ENCODE data around the gene AK6.
"Not testable (repeated sequence)": the region's sequence is repeated elsewhere in the genome, so short reads cannot be mapped to it uniquely, and the experiment has no call there.

Gene AK6

DNA sequence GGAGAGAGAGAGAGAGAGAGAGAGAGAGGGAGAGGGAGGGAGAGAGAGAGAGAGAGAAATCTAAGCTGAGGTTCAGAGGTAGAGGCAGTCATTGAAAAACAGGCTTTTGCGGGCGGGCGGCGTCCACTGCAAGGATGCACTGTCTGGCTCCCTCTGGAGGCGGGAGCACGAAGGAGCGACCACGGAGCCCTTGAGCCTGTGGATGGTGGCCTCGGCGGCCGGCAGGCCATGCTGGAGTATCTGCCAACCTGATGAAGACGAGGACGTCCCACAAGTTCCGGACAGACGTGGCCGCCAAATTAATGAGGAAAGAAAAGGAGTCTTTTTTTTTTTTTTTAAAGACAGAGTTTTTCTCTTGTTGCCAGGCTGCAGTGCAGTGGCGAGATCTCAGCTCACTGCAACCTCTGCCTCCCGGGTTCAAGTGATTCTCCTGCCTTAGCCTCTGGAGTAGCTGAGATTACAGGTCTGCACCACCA is 34.5 kb downstream of the AK6 start:
- DNase-seq: peak; percentile 82 to 85

DNA sequence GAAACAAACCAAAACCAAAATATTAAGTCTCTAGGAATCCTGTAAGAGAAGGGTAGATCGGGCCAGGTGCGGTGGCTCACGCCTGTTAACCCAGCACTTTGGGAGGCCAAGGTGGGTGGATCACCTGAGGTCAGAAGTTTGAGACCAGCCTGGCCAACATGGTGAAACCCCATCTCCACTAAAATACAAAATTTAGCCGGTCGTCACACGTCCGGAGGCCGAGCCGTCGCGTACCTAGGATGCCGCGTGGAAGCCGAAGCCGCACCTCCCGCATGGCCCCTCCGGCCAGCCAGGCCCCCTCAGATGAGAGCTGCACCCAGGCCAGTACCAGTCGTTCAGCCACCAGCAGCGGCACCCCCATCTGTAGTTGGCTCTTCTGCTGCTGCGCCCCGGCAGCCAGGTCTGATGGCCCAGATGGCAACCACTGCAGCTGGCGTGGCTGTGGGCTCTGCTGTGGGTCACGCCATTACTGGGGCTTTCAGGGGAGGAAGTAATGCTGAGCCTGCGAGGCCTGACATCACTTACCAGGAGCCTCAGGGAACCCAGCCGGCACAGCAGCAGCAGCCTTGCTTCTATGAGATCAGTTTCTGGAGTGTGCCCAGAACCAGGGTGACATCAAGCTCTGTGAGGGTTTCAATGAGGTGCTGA is 35.5 kb downstream of the AK6 start:
- not testable (repeated sequence) for DNase-seq

DNA sequence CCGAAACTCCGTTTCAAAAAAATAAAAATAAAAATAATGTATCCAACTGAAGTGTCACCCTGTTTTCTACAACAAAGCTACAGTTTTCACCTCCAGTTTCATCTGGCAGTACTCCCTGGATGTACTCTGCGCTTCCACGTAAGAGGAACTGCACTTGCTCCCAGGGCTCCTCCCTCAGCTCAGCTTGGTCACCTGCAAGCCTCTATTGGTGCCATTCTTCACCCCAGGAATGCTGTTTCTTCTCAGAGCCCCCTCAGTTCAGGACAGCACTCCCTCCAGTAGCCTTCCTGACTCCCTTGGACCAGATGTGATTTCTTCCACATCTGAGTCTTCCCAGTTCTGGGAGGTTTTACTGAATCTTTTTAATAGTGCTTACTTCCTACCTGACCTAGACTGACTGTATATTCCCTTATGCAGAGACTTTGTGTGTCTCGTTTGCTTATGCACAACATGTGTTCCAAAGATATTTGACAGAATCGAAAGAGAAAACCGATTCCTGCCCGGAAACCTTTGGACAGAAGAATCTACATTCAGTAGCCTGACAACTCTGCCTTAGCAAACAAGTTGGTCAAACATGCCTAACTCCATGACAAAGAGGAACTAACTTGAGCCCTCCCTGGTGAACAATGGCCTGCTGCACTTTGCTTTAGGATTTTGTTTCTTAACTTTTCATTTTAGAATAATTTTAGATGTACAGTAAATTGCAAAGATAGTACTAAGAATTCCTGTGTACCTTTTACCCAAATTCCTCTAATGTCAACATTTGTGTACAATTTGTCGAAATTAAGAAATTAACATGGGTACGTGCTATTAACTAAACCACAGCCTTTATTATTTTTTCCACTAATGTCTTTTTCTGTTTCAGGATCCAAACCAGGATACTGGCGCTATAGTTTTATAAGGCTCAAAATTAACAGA is 37.5 kb downstream of the AK6 start:
- DNase-seq: no peak

DNA sequence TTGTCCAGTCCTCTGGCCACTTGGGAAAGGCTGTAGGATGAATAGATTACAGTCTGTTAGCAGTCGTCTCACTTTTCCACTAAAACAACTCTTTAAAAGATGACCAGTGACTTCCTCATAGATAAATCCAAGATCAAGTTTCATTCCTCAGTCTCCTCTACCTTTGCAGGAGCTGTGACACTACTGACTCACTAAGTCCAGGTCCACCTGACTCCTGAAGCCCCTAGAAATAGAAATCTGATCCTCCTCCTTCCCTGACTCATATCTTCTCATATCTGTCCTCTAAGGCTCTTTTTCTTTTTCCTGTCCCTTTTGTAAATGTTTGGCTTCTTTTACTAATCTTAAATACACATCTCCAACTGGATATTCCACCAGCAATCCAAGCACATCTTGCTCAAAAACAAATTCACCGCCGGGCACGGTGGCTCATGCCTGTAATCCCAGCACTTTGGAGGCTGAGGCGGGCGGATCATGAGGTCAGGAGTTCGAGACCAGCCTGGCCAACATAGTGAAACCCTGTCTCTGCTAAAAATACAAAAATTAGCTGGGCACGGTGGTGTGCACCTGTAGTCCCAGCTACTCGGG is 39.3 kb downstream of the AK6 start:
- DNase-seq: no peak

DNA sequence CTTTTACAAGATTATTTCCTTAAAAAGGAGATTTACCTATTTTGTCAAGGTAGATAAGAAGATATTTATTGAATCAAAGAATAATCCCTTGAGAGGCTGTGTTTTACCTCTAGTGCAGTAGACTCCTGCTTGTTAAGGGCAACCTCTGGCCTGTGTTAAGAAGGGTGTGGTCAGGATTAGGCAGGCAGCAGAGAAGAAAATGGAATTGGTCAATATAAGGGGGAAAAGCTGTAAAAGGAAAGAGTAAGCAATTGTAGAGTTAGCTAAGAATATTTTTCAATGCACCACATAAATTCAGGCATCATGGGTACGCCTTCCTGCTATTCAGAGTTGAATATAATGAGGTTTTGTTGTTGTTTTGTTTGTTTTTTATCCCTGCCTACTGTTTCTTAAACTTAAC is 43.0 kb downstream of the AK6 start:
- no peak for DNase-seq

DNA sequence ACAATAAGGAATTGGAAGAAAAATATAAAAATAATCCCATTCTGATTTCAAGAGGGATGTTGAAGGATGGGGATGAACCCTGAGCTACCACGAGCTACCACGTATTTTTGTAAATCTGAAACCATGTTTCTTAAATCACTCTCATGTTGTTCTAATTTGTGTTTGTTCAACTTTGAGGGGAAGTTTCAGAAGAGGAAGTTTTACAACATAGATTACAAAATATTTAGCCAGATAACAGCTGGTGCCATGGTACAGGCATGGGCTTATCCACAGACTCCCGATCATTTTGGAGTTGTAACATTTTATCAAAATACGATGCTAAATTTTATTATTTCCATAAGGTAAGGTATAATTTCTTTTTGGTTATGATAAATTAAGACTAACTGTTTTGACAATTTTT is 51.9 kb downstream of the AK6 start:
- DNase-seq: no peak

DNA sequence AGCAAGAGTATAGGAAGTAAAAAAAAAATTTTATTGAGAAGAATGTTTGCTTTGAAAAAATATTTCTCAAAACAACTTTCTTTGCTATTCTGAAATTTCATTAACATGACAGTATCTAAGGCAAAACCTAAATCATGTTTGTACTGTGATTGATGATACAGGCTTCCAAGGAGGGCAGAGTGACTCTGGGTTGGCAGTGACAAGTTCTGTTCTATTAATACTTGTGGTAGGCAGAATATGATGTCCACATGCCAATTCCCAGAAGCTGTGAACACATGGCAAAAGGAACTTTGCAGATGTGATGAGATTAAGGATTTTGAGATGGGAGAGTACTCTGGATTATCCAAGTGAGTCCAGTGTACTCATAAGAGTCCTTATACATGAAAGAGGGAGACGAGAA is 53.3 kb downstream of the AK6 start:
- DNase-seq: no peak

DNA sequence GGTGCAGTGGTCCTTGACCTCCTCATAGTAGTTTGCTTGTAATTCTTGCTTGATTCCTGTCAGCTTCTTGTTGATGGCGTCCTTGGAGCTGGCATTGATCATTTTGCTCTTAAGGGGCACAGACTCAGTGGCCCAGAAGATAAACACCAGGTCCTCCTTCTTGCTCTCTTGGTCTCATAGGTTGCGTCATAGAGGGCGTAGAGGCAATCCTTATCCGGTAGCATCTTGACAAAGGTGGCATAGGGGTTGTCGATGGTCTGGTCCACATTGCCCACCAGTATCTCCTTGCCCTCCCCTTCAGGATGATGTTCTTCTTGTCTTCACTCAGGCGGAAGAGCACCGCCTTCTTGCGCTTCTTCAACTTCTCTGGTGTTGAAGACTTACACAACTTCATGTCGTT is 55.9 kb downstream of the AK6 start:
- DNase-seq: no peak

DNA sequence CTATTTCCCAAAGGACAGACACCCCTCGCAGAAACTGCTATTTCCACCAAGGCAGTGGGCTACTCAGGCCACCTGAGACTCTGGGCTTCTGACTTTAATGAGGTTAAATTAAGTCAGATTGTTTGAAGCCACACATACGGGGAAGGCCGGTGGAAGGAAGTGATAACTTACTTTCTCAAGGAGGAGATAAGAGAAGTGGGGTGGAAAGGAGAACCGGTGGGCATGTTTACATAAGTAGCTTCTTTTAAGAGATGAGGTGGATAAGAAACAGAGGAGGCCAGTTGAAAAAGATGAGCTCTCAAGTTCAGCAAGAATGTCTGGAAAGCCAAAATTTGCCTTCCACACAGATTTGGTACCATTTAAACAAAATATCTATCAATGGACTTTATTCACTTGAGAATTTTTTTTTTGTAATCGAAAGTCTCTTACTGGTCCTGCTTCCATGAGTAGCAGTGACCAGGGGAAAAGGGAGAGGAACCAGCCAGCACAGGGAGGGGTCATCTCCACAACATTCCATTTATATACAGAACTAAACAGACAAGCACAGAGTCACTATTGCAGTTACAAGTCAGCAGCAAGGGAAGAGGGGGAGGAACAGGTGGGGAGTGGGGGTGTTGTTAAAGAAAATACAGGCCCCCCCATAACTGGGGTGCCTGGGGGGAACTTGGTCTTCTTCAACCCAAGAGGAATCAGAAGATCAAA is 56.7 kb downstream of the AK6 start:
- no peak for DNase-seq

DNA sequence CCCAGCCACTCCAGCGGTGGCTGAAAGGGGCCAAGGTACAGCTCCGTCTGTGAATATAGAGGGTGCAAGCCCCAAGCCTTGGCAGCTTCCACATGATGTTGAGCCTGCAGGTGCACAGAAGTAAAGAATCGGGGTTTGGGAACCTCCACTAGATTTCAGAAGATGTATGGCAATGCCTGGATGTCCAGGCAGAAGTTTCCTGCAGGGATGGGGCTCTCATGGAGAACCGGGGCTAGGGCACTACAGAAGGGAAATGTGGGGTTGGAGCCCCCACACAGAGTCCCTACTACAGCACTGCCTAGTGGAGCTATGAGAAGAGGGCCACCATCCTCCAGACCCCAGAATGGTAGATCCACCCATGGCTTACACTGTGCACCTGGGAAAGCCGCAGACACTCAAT is 59.9 kb downstream of the AK6 start:
- no peak for DNase-seq

DNA sequence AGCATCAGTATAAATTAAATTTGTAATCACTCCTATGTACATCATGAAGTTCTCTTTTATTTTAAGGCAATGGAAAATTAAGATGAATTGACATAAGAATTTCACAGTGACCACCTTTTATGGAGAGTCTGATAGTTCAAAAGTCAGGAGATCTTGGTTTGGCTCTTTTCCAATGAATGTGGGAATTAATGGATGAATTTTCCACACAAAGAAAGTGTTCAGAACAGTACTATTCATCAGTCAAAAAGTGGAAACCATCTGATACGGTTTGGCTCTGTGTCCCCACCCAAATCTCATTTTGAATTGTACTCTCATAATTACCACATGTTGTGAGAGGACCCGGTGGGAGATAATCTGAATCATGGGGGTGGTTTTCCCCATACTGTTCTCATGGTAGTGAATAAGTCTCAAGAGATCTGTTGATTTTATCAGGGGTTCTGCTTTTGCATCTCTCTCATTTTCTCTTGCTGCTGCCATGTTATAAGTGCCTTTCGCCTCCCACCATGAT is 61.2 kb downstream of the AK6 start:
- DNase-seq: peak; percentile 3 to 9

DNA sequence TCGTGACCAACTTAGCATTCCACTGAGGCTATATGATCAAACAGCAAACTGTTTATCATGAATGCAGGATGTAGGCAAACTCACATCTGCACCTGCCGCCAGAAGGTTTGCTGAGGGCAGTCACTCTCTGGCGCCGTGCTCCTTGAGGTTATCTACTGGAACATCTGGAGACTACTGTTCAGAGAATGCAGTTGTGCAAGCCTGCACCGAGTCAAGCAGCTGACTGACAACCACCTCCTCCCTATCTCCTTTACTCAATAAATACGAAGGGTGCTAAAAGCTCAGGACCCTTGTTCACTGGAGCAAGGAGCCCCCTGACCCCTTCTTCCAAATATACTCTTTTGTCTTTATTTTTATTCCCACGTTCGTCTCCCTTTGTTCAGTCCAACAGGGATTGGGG is 63.8 kb downstream of the AK6 start:
- no peak for DNase-seq
